Body of pancreas (tissue), 4 donors: ENCODE measurements around the gene CHST3. TPM values are rescaled to one million over a fixed set of nuclear protein-coding genes. Genes with fewer than 3 reads are reported as not detected.

Experiments
- ATAC-seq: fragments of 150-250 bp; one replicate; pipeline ENCODE4 v1.9.1; 2016
- DNase-seq, 4 donors: peaks; one replicate each; pipeline ENCODE4 v3.0.0-alpha.2; 2019
- H3K27ac ChIP-seq, 4 donors: fragments of 200-600 bp; sonication (generic); 1 replicate in 3 of 4; 2 replicates in 1 of 4; pipeline versions ENCODE4 v1.5.1 to v1.6.1; 2016 to 2019; ENCODE audit warnings: mild to moderate bottlenecking in 1 of 4, mixed read lengths in 1 of 4, moderate library complexity in 1 of 4
- H3K27me3 ChIP-seq, 2 donors: fragments of 200-600 bp; sonication (generic); one replicate each; pipeline ENCODE4 v1.6.0; 2016; ENCODE audit warnings: mild to moderate bottlenecking in 1 of 2
- H3K36me3 ChIP-seq, 2 donors: fragments of 200-600 bp; sonication (generic); replicated peaks in 1 of 2; 2 replicates each; pipeline ENCODE4 v1.5.1; 2016; ENCODE audit warnings: low read depth in 2 of 2; ENCODE audit not compliant: insufficient read depth in 1 of 2
- H3K4me1 ChIP-seq: fragments of 200-600 bp; sonication (generic); one replicate; pipeline ENCODE4 v1.6.0; 2016
- H3K4me3 ChIP-seq, 2 donors: fragments of 200-600 bp; sonication (generic); 1 replicate in 1 of 2; 2 replicates in 1 of 2; pipeline ENCODE4 v1.5.1; 2016 to 2019
- H3K9me3 ChIP-seq, 3 donors: fragments of 200-600 bp; sonication (generic); 1 replicate in 2 of 3; 2 replicates in 1 of 3; pipeline ENCODE4 v1.5.1; 2016
- POLR2A ChIP-seq, 3 donors: fragments of 450-650 bp; IDR thresholded peaks; one replicate each; pipeline ENCODE4 v1.6.1; 2016; ENCODE audit warnings: antibody characterized with exemption in 3 of 3, mild to moderate bottlenecking in 2 of 3
- WGBS, 2 donors: methylation state at CpG; one replicate each; pipeline ENCODE4 v1.1.5; 2017; 5-methylcytosine and 5-hydroxymethylcytosine counted together
- intact Hi-C: fragments of 100-400 bp; cut with DNase I; formaldehyde crosslinking; loops from one replicate; pipeline ENCODE4 v1.15.1; 2023
- total RNA-seq, 2 donors: library from RNA; depleted of rRNA; stranded (reverse); fragments of >200 nt; gene quantifications; one replicate each; pipeline ENCODE4 v1.1.0, GENCODE V29; 2016
- TF ChIP-seq, protein P1 (sequence below), 7 experiments: fragments of 450-650 bp in 4 of 7; fragments of 200-600 bp in 3 of 7; sonication (generic) in 3 of 7; IDR thresholded peaks; one replicate each; pipeline ENCODE4 v1.5.1; 2016 to 2019; ENCODE audit warnings: antibody characterized with exemption in 7 of 7

Gene CHST3
- total RNA-seq, 2 donors from 2014 or later: 8.6 to 19.4 TPM

DNA sequence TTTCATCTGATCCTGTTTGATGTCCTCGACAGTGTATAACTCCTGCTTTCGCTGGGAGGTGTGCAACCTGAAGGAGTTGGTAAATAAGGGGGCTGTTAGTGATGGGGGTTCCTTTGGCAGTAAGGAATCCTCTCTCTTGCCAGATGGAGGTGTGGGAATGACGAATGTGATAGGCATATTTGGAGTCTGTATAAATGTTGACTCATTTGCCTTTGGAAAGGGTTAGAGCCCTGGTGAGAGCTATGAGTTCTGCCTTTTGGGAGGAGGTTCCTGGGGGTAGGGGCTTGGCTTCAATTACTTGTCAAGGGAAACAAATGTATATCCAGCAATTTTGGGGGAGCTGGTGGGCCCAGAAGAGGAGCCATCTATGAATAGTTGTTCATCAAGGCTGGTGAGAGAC is 11.4 kb upstream of the CHST3 start:
- Histone ChIP-seq H3K4me1 (peaks cover 9% of the 10 kb centered on the region), H3K27me3 (no peaks in the 10 kb centered on the region), H3K27ac (no peak overlapping the region), H3K9me3 (peaks cover 0 to 12% (median 0%) of the 10 kb centered on the region in 3 donors), H3K36me3 (no peaks in the 10 kb centered on the region), H3K4me3 (no peak overlapping the region)
- TF ChIP-seq POLR2A (IDR thresholded peaks at IDR 0.05): no peak
- TF ChIP-seq, protein P1, sequence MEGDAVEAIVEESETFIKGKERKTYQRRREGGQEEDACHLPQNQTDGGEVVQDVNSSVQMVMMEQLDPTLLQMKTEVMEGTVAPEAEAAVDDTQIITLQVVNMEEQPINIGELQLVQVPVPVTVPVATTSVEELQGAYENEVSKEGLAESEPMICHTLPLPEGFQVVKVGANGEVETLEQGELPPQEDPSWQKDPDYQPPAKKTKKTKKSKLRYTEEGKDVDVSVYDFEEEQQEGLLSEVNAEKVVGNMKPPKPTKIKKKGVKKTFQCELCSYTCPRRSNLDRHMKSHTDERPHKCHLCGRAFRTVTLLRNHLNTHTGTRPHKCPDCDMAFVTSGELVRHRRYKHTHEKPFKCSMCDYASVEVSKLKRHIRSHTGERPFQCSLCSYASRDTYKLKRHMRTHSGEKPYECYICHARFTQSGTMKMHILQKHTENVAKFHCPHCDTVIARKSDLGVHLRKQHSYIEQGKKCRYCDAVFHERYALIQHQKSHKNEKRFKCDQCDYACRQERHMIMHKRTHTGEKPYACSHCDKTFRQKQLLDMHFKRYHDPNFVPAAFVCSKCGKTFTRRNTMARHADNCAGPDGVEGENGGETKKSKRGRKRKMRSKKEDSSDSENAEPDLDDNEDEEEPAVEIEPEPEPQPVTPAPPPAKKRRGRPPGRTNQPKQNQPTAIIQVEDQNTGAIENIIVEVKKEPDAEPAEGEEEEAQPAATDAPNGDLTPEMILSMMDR (IDR thresholded peaks at IDR 0.05): no peak
- intact Hi-C loops: no loop called here
- no peak for DNase-seq
- 36 to 38% methylated on average over 3 of the region's 3 CpGs for WGBS, 2 donors
- ATAC-seq: no peak

GRCh38 chr10:71957546-71958275 is 6.5 kb upstream of the CHST3 start:
- H3K27ac ChIP-seq: peak overlapping the region in 1 of 4 donors; percentile 46
- TF ChIP-seq, protein P1 (IDR thresholded peaks at IDR 0.05): no peak
- TF ChIP-seq POLR2A (IDR thresholded peaks at IDR 0.05): no peak
- intact Hi-C loops: no loop called here
- H3K4me3 ChIP-seq: no peak overlapping the region
- ATAC-seq (no peak), DNase-seq (no peak)
- H3K36me3 ChIP-seq: no peaks in the 10 kb centered on the region
- H3K4me1 ChIP-seq: peaks cover 9% of the 10 kb centered on the region
- H3K27me3 ChIP-seq: no peaks in the 10 kb centered on the region
- no peaks in the 10 kb centered on the region for H3K9me3 ChIP-seq
- 60 to 61% methylated on average over 9 of the region's 9 CpGs for WGBS, 2 donors

GRCh38 chr10:71959526-71959925 is 4.7 kb upstream of the CHST3 start:
- Histone ChIP-seq H3K4me3 (no peak overlapping the region), H3K9me3 (no peaks in the 10 kb centered on the region), H3K36me3 (no peaks in the 10 kb centered on the region), H3K4me1 (peaks cover 21% of the 10 kb centered on the region), H3K27ac (no peak overlapping the region), H3K27me3 (no peaks in the 10 kb centered on the region)
- no peak for DNase-seq
- 72 to 74% methylated on average over 3 of the region's 3 CpGs for WGBS, 2 donors
- no peak for ATAC-seq
- TF ChIP-seq, protein P1 (IDR thresholded peaks at IDR 0.05): no peak
- no peak for TF ChIP-seq POLR2A (IDR thresholded peaks at IDR 0.05)
- intact Hi-C loops: no loop called here

DNA sequence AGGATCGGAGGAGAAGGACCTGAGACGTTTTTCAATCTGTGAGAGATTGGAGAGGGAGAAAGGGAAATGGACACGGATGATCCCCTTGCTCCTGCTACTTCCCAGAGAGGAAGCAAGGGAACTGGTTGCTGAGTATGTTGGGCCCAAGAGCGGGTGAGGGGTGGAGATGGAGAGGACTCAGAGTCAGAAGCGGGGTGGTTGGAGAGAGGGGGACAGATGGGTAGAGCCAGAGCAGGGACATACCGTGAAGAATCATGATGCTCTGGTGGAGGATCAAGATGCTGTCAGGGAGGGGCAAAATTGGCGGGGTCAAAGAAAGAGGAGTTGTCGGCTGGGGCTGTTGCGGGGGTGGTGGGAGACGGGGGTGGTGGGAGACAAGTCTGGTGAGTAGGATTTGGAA is 2.4 kb upstream of the CHST3 start:
- intact Hi-C loops: no loop called here
- H3K4me1 ChIP-seq: peaks cover 42% of the 10 kb centered on the region
- WGBS, 2 donors: 85 to 90% methylated on average over 9 to 10 of the region's 10 CpGs

More for the DNA sequence above, 2.4 kb upstream of the CHST3 start:
- no peaks in the 10 kb centered on the region for H3K9me3 ChIP-seq
- H3K27me3 ChIP-seq: no peaks in the 10 kb centered on the region
- ATAC-seq: no peak
- DNase-seq: no peak
- no peaks in the 10 kb centered on the region for H3K36me3 ChIP-seq
- TF ChIP-seq POLR2A (IDR thresholded peaks at IDR 0.05): no peak
- TF ChIP-seq, protein P1 (IDR thresholded peaks at IDR 0.05): no peak
- H3K27ac ChIP-seq: no peak overlapping the region
- no peak overlapping the region for H3K4me3 ChIP-seq
